ENCODE results near the gene POLDIP2.
"Not testable (repeated sequence)": the region's sequence is repeated elsewhere in the genome, so short reads cannot be mapped to it uniquely, and the experiment has no call there.

POLDIP2 gene

GRCh38 chr17:28346199-28346580, 11.1 kb downstream of the POLDIP2 start:
- DNase-seq (ENCODE audit: low read depth in 1 of 2, low spot score in 1 of 2), result no peak
- TF ChIP-seq JUND (IDR thresholded peaks at IDR 0.05; ENCODE audit: low read depth), result no peak
- in situ Hi-C loops (cut with HindIII; ENCODE audit: low pct_unique_long_range_greater_than_20kb, low sequenced_read_pairs), result no loop called here

- no peak for DNase-seq (ENCODE audit: low read depth in 1 of 2, low spot score in 1 of 2)
- in situ Hi-C loops (cut with HindIII; ENCODE audit: low pct_unique_long_range_greater_than_20kb, low sequenced_read_pairs), result no loop called here
- no peak for TF ChIP-seq JUND (IDR thresholded peaks at IDR 0.05; ENCODE audit: low read depth)
These were observed 11.7 kb downstream of the POLDIP2 start for GRCh38 chr17:28345419-28346198.

GRCh38 chr17:28344435-28344901, 12.9 kb downstream of the POLDIP2 start:
- in situ Hi-C loops (cut with HindIII; ENCODE audit: low pct_unique_long_range_greater_than_20kb, low sequenced_read_pairs), result no loop called here
- DNase-seq (ENCODE audit: low read depth in 1 of 2, low spot score in 1 of 2), result no peak
- no peak for TF ChIP-seq JUND (IDR thresholded peaks at IDR 0.05; ENCODE audit: low read depth)

GRCh38 chr17:28344011-28344410, 13.3 kb downstream of the POLDIP2 start:
- DNase-seq (ENCODE audit: low read depth in 1 of 2, low spot score in 1 of 2), result no peak

GRCh38 chr17:28343491-28343932, 13.8 kb downstream of the POLDIP2 start:
- in situ Hi-C loops (cut with HindIII; ENCODE audit: low pct_unique_long_range_greater_than_20kb, low sequenced_read_pairs), result no loop called here
- DNase-seq (ENCODE audit: low read depth in 1 of 2, low spot score in 1 of 2), result peak in 1 of 2 experiments; percentile 53
- no peak for TF ChIP-seq JUND (IDR thresholded peaks at IDR 0.05; ENCODE audit: low read depth)

More at GRCh38 chr17:28344011-28344410, 13.3 kb downstream of the POLDIP2 start:
- no peak for TF ChIP-seq JUND (IDR thresholded peaks at IDR 0.05; ENCODE audit: low read depth)
- in situ Hi-C loops (cut with HindIII; ENCODE audit: low pct_unique_long_range_greater_than_20kb, low sequenced_read_pairs), result no loop called here

- no peak for TF ChIP-seq JUND (IDR thresholded peaks at IDR 0.05; ENCODE audit: low read depth)
- in situ Hi-C loops (cut with HindIII; ENCODE audit: low pct_unique_long_range_greater_than_20kb, low sequenced_read_pairs), result no loop called here
These were observed 15.0 kb downstream of the POLDIP2 start for GRCh38 chr17:28342313-28342712.

DNA sequence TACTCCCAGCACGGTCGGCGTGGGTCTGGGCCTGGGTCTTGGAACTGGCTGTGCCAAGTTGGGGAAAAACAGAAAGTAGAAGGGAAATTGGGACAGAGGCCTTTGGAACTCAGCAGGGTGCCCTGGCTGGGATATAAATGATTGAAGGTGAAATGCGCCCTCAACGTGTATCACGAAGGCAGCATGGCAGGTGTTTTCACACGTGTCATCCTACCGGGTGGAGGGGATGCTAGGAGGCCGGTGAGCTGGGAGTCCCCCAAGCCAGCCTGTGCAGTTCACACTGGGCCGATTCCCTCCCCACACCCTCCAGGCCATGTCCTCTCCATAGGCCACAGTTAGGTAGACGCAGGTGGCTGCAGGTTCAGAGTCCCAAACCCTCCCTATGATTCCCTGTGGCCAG, 15.8 kb downstream of the POLDIP2 start:
- DNase-seq (ENCODE audit: low read depth in 1 of 2, low spot score in 1 of 2), result no peak
- in situ Hi-C loops (cut with HindIII; ENCODE audit: low pct_unique_long_range_greater_than_20kb, low sequenced_read_pairs), result no loop called here
- TF ChIP-seq JUND (IDR thresholded peaks at IDR 0.05; ENCODE audit: low read depth), result no peak

More at GRCh38 chr17:28342313-28342712, 15.0 kb downstream of the POLDIP2 start:
- DNase-seq (ENCODE audit: low read depth in 1 of 2, low spot score in 1 of 2), result no peak

DNA sequence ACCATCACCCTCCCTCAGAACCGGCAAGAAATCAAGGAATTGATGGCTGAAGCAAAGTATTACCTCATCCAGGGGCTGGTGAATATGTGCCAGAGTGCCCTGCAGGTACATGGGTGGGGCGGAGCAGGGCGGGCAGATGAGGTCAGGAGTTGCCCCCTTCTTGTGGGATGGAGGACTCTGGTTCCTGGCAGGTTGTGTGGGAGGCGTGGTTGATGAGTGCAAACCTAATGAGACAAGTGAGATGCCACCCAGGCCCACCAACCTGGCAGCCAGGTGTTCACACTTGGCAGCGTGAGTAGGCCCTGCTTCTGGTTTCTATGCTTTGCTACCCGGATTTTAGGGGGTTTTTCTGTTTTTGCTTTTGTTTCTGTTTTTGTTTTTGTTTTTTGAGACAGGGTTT, 17.0 kb downstream of the POLDIP2 start:
- TF ChIP-seq JUND (IDR thresholded peaks at IDR 0.05; ENCODE audit: low read depth), result no peak
- in situ Hi-C loops (cut with HindIII; ENCODE audit: low pct_unique_long_range_greater_than_20kb, low sequenced_read_pairs), result no loop called here
- DNase-seq (ENCODE audit: low read depth in 1 of 2, low spot score in 1 of 2), result no peak

DNA sequence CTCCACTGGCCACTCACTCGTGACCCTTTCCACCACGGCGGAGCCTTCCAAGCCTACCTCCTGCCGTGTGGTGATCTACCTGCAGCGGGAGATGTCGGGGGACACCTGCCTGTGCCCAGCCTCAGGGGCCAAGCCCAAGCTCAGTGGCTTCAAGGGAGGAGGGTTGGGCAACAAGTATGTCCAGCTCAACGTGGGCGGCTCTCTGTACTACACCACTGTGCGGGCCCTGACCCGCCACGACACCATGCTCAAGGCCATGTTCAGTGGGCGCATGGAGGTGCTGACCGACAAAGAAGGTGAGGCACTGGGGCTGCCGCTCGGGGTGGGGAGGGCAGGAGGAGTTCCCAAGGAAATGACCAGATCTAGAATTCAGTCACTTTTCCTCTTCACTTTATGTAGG, 17.9 kb downstream of the POLDIP2 start:
- DNase-seq (ENCODE audit: low read depth in 1 of 2, low spot score in 1 of 2), result no peak
- in situ Hi-C loops (cut with HindIII; ENCODE audit: low pct_unique_long_range_greater_than_20kb, low sequenced_read_pairs), result no loop called here
- TF ChIP-seq JUND (IDR thresholded peaks at IDR 0.05; ENCODE audit: low read depth), result no peak

- DNase-seq (ENCODE audit: low read depth in 1 of 2, low spot score in 1 of 2); in situ Hi-C loops (cut with HindIII; ENCODE audit: low pct_unique_long_range_greater_than_20kb, low sequenced_read_pairs): not testable (repeated sequence)
These were observed 18.5 kb downstream of the POLDIP2 start for GRCh38 chr17:28338769-28339212.

DNA sequence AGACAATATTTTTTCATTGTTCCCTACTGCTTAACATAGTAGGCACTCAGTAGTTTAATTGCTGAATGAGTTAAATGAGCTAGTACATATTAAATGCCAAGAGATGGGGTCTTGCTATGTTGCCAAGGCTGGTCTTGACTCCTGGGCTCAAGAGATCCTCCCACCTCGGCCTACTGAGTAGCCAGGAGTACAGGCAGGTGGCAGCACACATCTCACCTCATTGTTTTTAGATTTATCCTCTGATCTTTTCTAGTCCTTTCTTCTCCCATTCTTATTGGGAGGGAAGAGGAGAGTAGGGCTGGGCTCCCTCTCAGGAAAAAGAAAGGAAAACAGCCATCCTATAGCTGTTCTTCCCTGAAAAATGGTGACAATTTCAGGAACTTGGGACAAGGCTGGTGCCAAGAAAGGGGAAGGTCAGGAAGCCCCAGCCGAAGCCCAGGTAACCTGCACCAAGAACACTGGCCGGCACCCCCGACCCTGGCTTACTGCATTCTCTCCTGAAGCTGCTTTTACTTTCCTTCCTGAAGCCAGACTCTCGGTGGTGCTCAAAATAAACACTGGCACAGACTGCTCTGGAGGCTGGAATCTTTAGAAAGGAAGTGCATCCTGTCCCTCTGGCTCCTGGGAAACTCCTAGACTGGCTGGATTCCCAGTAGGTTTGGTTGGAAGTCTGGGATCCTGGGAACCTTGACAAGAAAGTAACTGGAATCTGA, 19.1 kb downstream of the POLDIP2 start:
- DNase-seq (ENCODE audit: low read depth in 1 of 2, low spot score in 1 of 2), result no peak
- TF ChIP-seq JUND (IDR thresholded peaks at IDR 0.05; ENCODE audit: low read depth), result no peak
- in situ Hi-C loops (cut with HindIII; ENCODE audit: low pct_unique_long_range_greater_than_20kb, low sequenced_read_pairs), result no loop called here

DNA sequence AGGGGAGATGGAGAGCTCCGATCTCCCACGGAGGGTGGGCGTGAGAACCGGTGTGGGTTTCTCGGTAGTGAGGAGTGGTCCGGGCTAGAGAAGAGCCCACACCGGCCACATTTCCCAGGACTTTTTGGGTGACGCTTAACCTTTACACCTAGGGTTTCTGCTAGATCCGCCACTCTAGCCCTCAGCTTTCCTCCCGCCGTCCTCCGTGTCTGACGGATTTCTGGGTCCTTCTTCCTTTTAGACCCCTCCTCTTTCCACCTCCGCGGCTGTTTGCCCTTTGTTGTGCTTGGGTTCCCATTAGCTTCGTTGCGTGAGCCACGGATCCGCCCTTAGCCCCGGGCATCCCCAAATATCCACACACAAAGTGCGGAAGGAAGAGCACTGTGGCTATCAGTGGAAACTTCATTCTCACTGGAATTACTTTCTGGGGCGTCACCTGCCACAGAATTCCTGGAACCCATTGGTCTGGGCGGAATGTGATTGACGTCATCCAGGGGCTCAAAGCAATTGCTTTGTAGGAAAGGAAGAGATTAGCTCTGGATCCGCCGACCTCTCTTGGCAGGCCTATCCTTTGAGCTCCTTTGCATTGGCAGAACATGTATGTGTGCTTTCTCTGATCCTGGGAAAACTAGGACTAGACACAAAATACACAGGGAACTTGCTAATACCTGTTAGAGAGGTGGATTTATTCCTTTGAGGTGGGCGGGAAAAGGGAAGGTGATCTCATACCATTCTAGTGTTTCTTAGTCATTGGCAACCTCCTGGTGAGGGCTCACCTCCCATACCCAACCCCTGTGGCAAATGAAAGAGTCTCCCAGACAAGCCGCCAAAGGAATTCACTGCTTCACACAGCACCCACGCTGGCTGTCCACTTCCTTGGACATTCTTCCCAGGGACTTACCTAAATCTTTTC, 21.1 kb downstream of the POLDIP2 start:
- in situ Hi-C loops (cut with HindIII; ENCODE audit: low pct_unique_long_range_greater_than_20kb, low sequenced_read_pairs), result no loop called here
- no peak for TF ChIP-seq JUND (IDR thresholded peaks at IDR 0.05; ENCODE audit: low read depth)
- peak in 1 of 2 experiments; percentile 69 for DNase-seq (ENCODE audit: low read depth in 1 of 2, low spot score in 1 of 2)
